Body of pancreas (tissue), 4 donors: ENCODE results near the gene STXBP3.

ENCODE experiments used
- POLR2A ChIP-seq, 3 donors: fragments of 450-650 bp; IDR thresholded peaks; one replicate each; pipeline ENCODE4 v1.6.1; 2016; ENCODE audit warnings: antibody characterized with exemption in 3 of 3, mild to moderate bottlenecking in 2 of 3
- TF ChIP-seq, protein P1 (sequence below), 7 experiments: fragments of 450-650 bp in 4 of 7; fragments of 200-600 bp in 3 of 7; sonication (generic) in 3 of 7; IDR thresholded peaks; one replicate each; pipeline ENCODE4 v1.5.1; 2016 to 2019; ENCODE audit warnings: antibody characterized with exemption in 7 of 7

DNA sequence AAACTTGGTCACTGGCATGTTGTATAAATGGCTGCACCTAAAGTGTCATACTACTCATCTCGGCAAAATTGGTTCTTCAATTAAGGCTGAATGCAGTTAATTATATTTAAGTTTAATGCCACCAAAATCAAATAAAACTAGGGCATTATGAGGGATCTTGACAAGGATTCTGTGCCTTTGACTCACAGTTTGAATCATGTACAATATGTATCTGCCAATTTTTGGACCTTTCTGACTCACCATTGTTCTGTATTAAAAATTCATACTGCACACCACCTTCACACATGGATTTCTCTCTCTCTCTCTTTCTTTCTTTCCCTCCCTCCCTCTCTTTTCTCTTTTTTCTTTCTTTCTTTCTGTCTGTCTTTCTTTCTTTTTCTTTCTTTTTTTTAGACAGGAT, 14.1 kb upstream of the STXBP3 start:
- TF ChIP-seq, protein P1, sequence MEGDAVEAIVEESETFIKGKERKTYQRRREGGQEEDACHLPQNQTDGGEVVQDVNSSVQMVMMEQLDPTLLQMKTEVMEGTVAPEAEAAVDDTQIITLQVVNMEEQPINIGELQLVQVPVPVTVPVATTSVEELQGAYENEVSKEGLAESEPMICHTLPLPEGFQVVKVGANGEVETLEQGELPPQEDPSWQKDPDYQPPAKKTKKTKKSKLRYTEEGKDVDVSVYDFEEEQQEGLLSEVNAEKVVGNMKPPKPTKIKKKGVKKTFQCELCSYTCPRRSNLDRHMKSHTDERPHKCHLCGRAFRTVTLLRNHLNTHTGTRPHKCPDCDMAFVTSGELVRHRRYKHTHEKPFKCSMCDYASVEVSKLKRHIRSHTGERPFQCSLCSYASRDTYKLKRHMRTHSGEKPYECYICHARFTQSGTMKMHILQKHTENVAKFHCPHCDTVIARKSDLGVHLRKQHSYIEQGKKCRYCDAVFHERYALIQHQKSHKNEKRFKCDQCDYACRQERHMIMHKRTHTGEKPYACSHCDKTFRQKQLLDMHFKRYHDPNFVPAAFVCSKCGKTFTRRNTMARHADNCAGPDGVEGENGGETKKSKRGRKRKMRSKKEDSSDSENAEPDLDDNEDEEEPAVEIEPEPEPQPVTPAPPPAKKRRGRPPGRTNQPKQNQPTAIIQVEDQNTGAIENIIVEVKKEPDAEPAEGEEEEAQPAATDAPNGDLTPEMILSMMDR (IDR thresholded peaks at IDR 0.05): no peak
- TF ChIP-seq POLR2A (IDR thresholded peaks at IDR 0.05): no peak
